ENCODE data around the gene ZNF316. TPM values are rescaled to one million over a fixed set of nuclear protein-coding genes. Genes with fewer than 3 reads are reported as not detected.

ZNF316 gene
- total RNA-seq, 1 donor from 2014 or later, result 60.3 TPM

- Histone ChIP-seq H3K27ac (no peak overlapping the region), H3K36me3 (peaks cover 35 to 60% of the 10 kb centered on the region in 2 donors), H3K27me3 (no peaks in the 10 kb centered on the region), H3K4me3 (no peak overlapping the region), H3K9me3 (no peaks in the 10 kb centered on the region), H3K4me1 (peaks cover 4 to 10% of the 10 kb centered on the region in 2 donors)
- intact Hi-C loops (cut with DNase I), result no loop called here
- TF ChIP-seq CTCF (IDR thresholded peaks at IDR 0.05), result no peak
- DNase-seq (ENCODE audit: low spot score in 2 of 2), result no peak
These were observed 4.4 kb downstream of the ZNF316 start for GRCh38 chr7:6641305-6642035.

GRCh38 chr7:6642239-6642839 is 5.2 kb downstream of the ZNF316 start:
- TF ChIP-seq CTCF (IDR thresholded peaks at IDR 0.05), result no peak
- Histone ChIP-seq H3K4me3 (no peak overlapping the region), H3K4me1 (peaks cover 0 to 7% of the 10 kb centered on the region in 2 donors), H3K27me3 (no peaks in the 10 kb centered on the region), H3K36me3 (peaks cover 41 to 61% of the 10 kb centered on the region in 2 donors), H3K9me3 (no peaks in the 10 kb centered on the region), H3K27ac (no peak overlapping the region)
- DNase-seq (ENCODE audit: low spot score in 2 of 2), result no peak
- intact Hi-C loops (cut with DNase I), result no loop called here

GRCh38 chr7:6642861-6643640 is 5.9 kb downstream of the ZNF316 start:
- no peak for TF ChIP-seq CTCF (IDR thresholded peaks at IDR 0.05)
- intact Hi-C loops (cut with DNase I), result no loop called here
- DNase-seq (ENCODE audit: low spot score in 2 of 2), result no peak
- Histone ChIP-seq H3K27ac (no peak overlapping the region), H3K4me3 (no peak overlapping the region), H3K4me1 (peaks cover 0 to 4% of the 10 kb centered on the region in 2 donors), H3K36me3 (peaks cover 44 to 67% of the 10 kb centered on the region in 2 donors), H3K9me3 (no peaks in the 10 kb centered on the region), H3K27me3 (no peaks in the 10 kb centered on the region)

- H3K4me3 ChIP-seq, result no peak overlapping the region
- intact Hi-C loops (cut with DNase I), result no loop called here
- H3K36me3 ChIP-seq, result peaks cover 50 to 76% of the 10 kb centered on the region in 2 donors
- DNase-seq (ENCODE audit: low spot score in 2 of 2), result no peak
- no peaks in the 10 kb centered on the region for H3K4me1 ChIP-seq
- H3K9me3 ChIP-seq, result no peaks in the 10 kb centered on the region
- H3K27ac ChIP-seq, result no peak overlapping the region
- no peaks in the 10 kb centered on the region for H3K27me3 ChIP-seq
- no peak for TF ChIP-seq CTCF (IDR thresholded peaks at IDR 0.05)
These were observed 7.0 kb downstream of the ZNF316 start for GRCh38 chr7:6643915-6644625.

- Histone ChIP-seq H3K4me1 (no peaks in the 10 kb centered on the region), H3K36me3 (peaks cover 50 to 79% of the 10 kb centered on the region in 2 donors), H3K27ac (no peak overlapping the region), H3K4me3 (no peak overlapping the region), H3K9me3 (no peaks in the 10 kb centered on the region), H3K27me3 (no peaks in the 10 kb centered on the region)
- no peak for DNase-seq (ENCODE audit: low spot score in 2 of 2)
- intact Hi-C loops (cut with DNase I), result no loop called here
- TF ChIP-seq CTCF (IDR thresholded peaks at IDR 0.05), result no peak
These were observed 7.6 kb downstream of the ZNF316 start for GRCh38 chr7:6644728-6645127.
